Endodermal cell (in vitro differentiated cells): ENCODE results near the gene ASAP3. TPM values are rescaled to one million over a fixed set of nuclear protein-coding genes. Genes with fewer than 3 reads are reported as not detected.
"Not testable (repeated sequence)": the region's sequence is repeated elsewhere in the genome, so short reads cannot be mapped to it uniquely, and the experiment has no call there.

Experiments used
- DNase-seq: peaks from one replicate; pipeline ENCODE4 v3.0.0-alpha.2; 2017
- H3K27ac ChIP-seq: 2 replicates; pipeline ENCODE4 v1.5.1; 2013; ENCODE audit warnings: mild to moderate bottlenecking, low read depth, low read length, moderate library complexity
- H3K27me3 ChIP-seq: 2 replicates; pipeline ENCODE4 v1.6.1; 2013; ENCODE audit warnings: mild to moderate bottlenecking, low read length, moderate library complexity; ENCODE audit not compliant: insufficient read depth, control insufficient read depth, poor library complexity, severe bottlenecking
- H3K36me3 ChIP-seq: 2 replicates; pipeline ENCODE4 v1.7.0; 2013; ENCODE audit warnings: mild to moderate bottlenecking, low read length, moderate library complexity; ENCODE audit not compliant: control insufficient read depth, insufficient read depth
- H3K4me1 ChIP-seq: one replicate; pipeline ENCODE4 v1.7.0; 2013; ENCODE audit warnings: low read length; ENCODE audit not compliant: control insufficient read depth, insufficient read depth
- H3K4me3 ChIP-seq: 2 replicates; pipeline ENCODE4 v1.5.1; 2013; ENCODE audit warnings: mild to moderate bottlenecking, low read length, moderate library complexity
- H3K9ac ChIP-seq: 2 replicates; pipeline ENCODE4 v1.6.1; 2013; ENCODE audit warnings: mild to moderate bottlenecking, low read length, moderate library complexity; ENCODE audit not compliant: poor library complexity, severe bottlenecking; ENCODE audit errors: extremely low read depth
- H3K9me3 ChIP-seq: 2 replicates; pipeline ENCODE4 v1.6.1; 2013; ENCODE audit warnings: mild to moderate bottlenecking, low read length, moderate library complexity; ENCODE audit not compliant: control insufficient read depth
- H3K27ac Mint-ChIP-seq: 2 replicates; pipeline ENCODE4 v1.8.0; 2020; ENCODE audit warnings: mixed read lengths
- H3K27me3 Mint-ChIP-seq: 2 replicates; pipeline ENCODE4 v1.8.0; 2021; ENCODE audit warnings: mild to moderate bottlenecking, mixed read lengths; ENCODE audit not compliant: insufficient read depth
- H3K36me3 Mint-ChIP-seq: 2 replicates; pipeline ENCODE4 v1.8.0; 2020; ENCODE audit warnings: low read depth, mixed read lengths
- H3K4me1 Mint-ChIP-seq: 2 replicates; pipeline ENCODE4 v1.8.0; 2020; ENCODE audit warnings: mixed read lengths
- H3K4me3 Mint-ChIP-seq: 2 replicates; pipeline ENCODE4 v1.8.0; 2020; ENCODE audit warnings: mild to moderate bottlenecking, moderate library complexity, mixed read lengths
- H3K9me3 Mint-ChIP-seq: 2 replicates; pipeline ENCODE4 v1.8.0; 2020; ENCODE audit warnings: mild to moderate bottlenecking, mixed read lengths
- whole genome bisulfite sequencing, 2 experiments: methylation state at CpG; one replicate each; pipeline versions ENCODE4 v1.1.5 to v1.1.7; 2013; ENCODE audit warnings: missing lambda C conversion rate in 2 of 2, mixed read lengths in 1 of 2; ENCODE audit not compliant: insufficient coverage in 1 of 2, insufficient read length in 1 of 2; 5-methylcytosine and 5-hydroxymethylcytosine counted together
- total RNA-seq, 2 donors: library from RNA; stranded (reverse); fragmentation: NEBNext Ultra II Directional in 1 of 2; extraction: Animal tissue kit (Norgen Biotek cat#: 25700) in 1 of 2; gene quantifications; 2 replicates in 1 of 2; 3 replicates in 1 of 2; pipeline ENCODE4 v1.2.1, GENCODE V29; 2021
- TF ChIP-seq, protein P1 (sequence below): fragments of 200-600 bp; sonication (generic); conservative IDR thresholded peaks from 2 replicates; pipeline ENCODE4 v1.5.0; 2021; ENCODE audit warnings: antibody characterized with exemption, mild to moderate bottlenecking

Gene ASAP3
- total RNA-seq, 2 donors from 2014 or later, result 78.7 to 91.0 TPM

DNA sequence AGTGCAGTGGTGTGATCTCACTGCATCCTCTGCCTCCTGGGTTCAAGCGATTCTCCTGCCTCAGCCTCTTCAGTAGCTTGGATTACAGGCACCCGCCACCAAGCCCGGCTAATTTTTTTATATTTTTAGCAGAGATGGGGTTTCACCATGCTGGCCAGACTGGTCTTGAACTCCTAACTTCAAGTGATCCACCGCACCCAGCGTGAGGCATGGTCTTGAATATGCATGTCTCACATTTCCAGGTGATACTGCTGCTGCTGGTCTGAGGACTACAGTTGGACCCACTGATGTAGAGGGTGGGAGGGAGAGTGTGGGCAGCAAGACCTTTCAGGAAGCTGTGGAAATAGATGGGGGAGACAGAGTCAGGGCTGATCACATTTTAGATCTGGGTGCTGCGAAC lies 21.9 kb upstream of the ASAP3 start:
- no peaks in the 10 kb centered on the region for H3K9me3 ChIP-seq
- DNase-seq, result no peak
- no peak overlapping the region for H3K4me3 ChIP-seq
- no peak overlapping the region for H3K9ac ChIP-seq
- TF ChIP-seq, protein P1, sequence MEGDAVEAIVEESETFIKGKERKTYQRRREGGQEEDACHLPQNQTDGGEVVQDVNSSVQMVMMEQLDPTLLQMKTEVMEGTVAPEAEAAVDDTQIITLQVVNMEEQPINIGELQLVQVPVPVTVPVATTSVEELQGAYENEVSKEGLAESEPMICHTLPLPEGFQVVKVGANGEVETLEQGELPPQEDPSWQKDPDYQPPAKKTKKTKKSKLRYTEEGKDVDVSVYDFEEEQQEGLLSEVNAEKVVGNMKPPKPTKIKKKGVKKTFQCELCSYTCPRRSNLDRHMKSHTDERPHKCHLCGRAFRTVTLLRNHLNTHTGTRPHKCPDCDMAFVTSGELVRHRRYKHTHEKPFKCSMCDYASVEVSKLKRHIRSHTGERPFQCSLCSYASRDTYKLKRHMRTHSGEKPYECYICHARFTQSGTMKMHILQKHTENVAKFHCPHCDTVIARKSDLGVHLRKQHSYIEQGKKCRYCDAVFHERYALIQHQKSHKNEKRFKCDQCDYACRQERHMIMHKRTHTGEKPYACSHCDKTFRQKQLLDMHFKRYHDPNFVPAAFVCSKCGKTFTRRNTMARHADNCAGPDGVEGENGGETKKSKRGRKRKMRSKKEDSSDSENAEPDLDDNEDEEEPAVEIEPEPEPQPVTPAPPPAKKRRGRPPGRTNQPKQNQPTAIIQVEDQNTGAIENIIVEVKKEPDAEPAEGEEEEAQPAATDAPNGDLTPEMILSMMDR, result no peak
- Mint-ChIP-seq H3K4me1 (peaks cover 5% of the 10 kb centered on the region), H3K27me3 (peaks cover 2% of the 10 kb centered on the region), H3K36me3 (no peaks in the 10 kb centered on the region), H3K4me3 (no peak overlapping the region), H3K9me3 (no peaks in the 10 kb centered on the region), H3K27ac (no peak overlapping the region)
- H3K4me1 ChIP-seq, result no peaks in the 10 kb centered on the region
- no peaks in the 10 kb centered on the region for H3K27me3 ChIP-seq
- H3K27ac ChIP-seq, result no peak overlapping the region
- WGBS, 2 experiments, result 92 to 98% methylated on average over 6 of the region's 6 CpGs
- H3K36me3 ChIP-seq, result no peaks in the 10 kb centered on the region

DNA sequence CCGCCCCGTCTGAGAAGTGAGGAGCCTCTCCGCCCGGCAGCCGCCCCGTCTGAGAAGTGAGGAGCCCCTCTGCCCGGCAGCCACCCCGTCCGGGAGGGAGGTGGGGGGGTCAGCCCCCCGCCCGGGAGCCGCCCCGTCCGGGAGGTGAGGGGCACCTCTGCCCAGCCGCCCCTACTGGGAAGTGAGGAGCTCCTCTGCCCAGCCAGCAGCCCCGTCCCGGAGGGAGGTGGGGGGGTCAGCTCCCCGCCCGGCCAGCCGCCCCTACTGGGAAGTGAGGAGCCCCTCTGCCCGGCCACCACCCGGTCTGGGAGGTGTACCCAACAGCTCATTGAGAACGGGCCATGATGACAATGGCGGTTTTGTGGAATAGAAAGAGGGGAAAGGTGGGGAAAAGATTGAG lies 20.2 kb upstream of the ASAP3 start:
- H3K9ac ChIP-seq, DNase-seq, H3K36me3 Mint-ChIP-seq, H3K27ac ChIP-seq, H3K9me3 Mint-ChIP-seq, H3K9me3 ChIP-seq, H3K4me3 Mint-ChIP-seq, H3K27me3 ChIP-seq, H3K4me3 ChIP-seq, H3K4me1 ChIP-seq, H3K27ac Mint-ChIP-seq, H3K36me3 ChIP-seq, H3K4me1 Mint-ChIP-seq, H3K27me3 Mint-ChIP-seq: not testable (repeated sequence)
- WGBS, 2 experiments, result 92 to 100% methylated on average over 4 to 20 of the region's 24 CpGs

DNA sequence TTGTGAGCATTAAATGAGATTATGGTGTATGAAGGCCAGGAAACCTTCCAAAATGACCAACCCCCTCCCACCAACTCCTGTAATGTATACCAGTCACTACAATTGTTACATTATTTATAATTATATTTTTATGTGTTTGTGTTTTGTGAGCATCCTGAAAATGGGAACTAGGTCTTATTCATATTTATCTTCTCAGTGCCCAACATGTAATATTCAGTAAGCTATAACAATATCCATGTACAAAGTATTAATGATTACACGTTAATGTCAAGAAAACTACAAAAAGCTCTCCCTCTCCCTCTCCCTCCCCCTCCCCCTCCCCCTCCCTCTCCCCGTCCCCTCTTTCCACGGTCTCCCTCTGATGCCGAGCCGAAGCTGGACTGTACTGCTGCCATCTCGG lies 19.0 kb upstream of the ASAP3 start:
- no peak overlapping the region for H3K4me3 ChIP-seq
- no peaks in the 10 kb centered on the region for H3K9me3 Mint-ChIP-seq
- H3K4me3 Mint-ChIP-seq, result no peak overlapping the region
- H3K36me3 ChIP-seq, result no peaks in the 10 kb centered on the region
- H3K4me1 ChIP-seq, result no peaks in the 10 kb centered on the region
- H3K9ac ChIP-seq, result no peak overlapping the region
- peaks cover 5% of the 10 kb centered on the region for H3K4me1 Mint-ChIP-seq
- no peak overlapping the region for H3K27ac Mint-ChIP-seq
- WGBS, 2 experiments, result no CpG with 5 or more reads among the region's 6 CpGs
- no peak overlapping the region for H3K27ac ChIP-seq
- no peaks in the 10 kb centered on the region for H3K9me3 ChIP-seq
- H3K36me3 Mint-ChIP-seq, result no peaks in the 10 kb centered on the region
- peaks cover 2% of the 10 kb centered on the region for H3K27me3 Mint-ChIP-seq
- TF ChIP-seq, protein P1, result no peak
- DNase-seq, result no peak
- H3K27me3 ChIP-seq, result no peaks in the 10 kb centered on the region

DNA sequence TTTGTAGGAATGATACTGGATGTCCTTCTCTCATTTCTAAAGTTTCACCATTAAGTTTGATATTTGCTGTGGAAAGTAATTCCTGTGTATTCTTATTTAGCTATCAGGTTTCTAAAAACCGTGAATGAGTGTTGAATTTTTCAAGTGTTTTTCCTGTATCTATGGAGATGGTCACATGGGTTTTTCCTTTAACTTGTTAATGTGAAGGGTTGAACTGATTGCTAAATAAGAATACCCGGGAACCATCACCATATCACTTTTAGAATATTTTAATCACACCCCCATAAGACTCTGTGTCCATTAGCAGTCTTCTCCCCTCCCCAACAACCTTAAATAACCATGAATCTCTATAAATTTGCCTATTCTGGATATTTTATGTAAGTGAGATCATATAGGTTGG lies 16.5 kb upstream of the ASAP3 start:
- no peak for DNase-seq

More for the DNA sequence above, 16.5 kb upstream of the ASAP3 start:
- TF ChIP-seq, protein P1, result no peak
- no peaks in the 10 kb centered on the region for H3K9me3 Mint-ChIP-seq
- Histone ChIP-seq H3K9me3 (no peaks in the 10 kb centered on the region), H3K4me1 (no peaks in the 10 kb centered on the region), H3K27me3 (no peaks in the 10 kb centered on the region), H3K9ac (no peak overlapping the region), H3K36me3 (no peaks in the 10 kb centered on the region), H3K4me3 (no peak overlapping the region), H3K27ac (no peak overlapping the region)
- H3K36me3 Mint-ChIP-seq, result no peaks in the 10 kb centered on the region
- no peak overlapping the region for H3K27ac Mint-ChIP-seq
- H3K27me3 Mint-ChIP-seq, result peaks cover 2% of the 10 kb centered on the region
- no peak overlapping the region for H3K4me3 Mint-ChIP-seq
- 64 to 97% methylated on average over 1 to 2 of the region's 2 CpGs for WGBS, 2 experiments
- H3K4me1 Mint-ChIP-seq, result peaks cover 5% of the 10 kb centered on the region
